ENCODE results near the gene SIX3.

Gene SIX3

DNA sequence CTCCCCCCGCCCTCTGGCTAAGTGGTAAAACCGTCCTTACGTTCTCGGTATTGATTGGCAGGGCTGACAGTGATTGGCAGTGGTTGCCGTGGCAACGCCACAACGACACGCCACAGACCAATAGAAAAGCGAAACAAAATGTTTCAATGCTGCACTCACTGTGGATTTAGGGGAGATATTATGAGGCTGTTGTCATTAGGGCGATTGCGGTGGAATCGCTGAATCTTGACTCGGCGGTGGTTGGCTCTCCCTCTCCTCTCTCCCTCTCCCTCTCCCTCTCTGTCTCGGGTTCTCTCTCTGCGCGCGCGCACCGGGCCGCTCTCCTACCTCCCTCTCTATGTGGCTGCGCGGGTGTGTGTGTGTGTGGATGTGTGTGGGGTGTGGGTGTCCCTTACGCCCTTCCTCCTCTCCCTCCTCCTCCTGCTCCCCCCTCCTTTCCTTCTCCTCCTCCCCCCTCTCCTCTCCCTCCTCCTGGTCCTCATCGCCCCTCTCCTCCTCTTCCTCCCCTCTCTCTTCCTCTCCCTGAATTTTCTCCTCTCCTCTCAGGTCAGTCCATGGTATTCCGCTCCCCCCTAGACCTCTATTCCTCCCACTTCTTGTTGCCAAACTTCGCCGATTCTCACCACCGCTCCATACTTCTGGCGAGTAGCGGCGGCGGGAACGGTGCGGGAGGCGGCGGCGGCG is at the start of gene SIX3:
Gene SIX3 (plus strand): TSS at position 152 of the 684 bp plus-strand sequence. CDS start 403 bp downstream, at position 555.
- DNase-seq, result peak; percentile 46 to 52

DNA sequence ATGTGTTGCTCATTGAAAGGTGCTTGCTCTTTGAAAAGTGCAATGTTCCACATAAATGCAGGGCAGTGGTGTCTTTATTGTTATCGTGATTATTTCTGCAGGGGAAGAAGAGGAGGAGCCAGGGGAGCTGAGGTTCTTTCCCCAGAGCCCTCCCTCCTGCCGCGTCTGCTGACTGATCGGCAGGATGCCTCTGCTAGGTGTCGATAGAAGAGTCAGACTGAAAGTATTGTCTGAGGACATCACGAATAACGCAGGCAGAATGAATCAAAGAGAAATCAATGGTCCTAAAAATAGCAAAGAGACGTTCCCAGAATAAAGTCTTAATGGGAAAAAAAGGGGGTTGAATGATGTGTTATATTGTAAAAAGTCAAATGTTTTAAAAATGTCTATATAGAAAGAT is 47.4 kb upstream of the SIX3 start:
- DNase-seq, result peak; percentile 12 to 19

DNA sequence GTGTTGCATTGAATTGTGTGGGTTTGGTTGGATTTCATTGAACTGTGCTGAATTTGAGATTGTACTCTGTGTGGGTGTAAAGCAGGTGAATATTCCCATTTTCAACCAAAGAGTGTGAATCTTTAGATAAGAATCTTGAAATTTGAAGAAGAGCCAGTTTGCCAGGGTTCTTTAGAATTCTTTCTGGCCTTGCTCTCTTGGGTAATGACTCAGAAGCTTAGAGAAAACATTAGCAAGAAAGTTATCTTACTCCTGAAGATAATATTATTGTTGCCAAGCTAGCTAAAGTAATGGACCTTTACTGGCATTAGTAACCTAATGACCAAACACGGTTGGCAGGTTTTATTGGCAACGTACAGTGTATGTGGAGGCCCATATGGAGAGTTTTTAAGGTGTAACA is 46.4 kb upstream of the SIX3 start:
- DNase-seq, result no peak

DNA sequence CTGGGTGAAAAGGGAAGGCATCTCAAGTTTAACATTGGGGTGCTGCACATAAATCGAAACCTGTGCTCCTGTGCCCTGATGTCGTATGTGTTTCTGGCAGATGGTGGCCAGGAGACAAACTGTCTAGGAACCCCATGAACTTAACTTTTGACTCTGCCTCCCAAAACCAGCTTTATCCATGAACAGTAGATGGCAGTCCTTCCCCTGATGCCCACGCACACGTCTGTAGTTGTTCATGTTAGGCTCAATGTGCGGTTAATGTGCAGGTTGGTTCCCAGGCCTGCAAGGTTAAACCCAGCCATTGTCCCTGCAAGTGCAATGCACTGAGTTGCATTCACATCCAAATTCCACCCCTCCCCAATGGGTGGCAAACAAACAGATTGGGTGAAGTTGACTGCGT is 44.1 kb upstream of the SIX3 start:
- DNase-seq, result no peak

DNA sequence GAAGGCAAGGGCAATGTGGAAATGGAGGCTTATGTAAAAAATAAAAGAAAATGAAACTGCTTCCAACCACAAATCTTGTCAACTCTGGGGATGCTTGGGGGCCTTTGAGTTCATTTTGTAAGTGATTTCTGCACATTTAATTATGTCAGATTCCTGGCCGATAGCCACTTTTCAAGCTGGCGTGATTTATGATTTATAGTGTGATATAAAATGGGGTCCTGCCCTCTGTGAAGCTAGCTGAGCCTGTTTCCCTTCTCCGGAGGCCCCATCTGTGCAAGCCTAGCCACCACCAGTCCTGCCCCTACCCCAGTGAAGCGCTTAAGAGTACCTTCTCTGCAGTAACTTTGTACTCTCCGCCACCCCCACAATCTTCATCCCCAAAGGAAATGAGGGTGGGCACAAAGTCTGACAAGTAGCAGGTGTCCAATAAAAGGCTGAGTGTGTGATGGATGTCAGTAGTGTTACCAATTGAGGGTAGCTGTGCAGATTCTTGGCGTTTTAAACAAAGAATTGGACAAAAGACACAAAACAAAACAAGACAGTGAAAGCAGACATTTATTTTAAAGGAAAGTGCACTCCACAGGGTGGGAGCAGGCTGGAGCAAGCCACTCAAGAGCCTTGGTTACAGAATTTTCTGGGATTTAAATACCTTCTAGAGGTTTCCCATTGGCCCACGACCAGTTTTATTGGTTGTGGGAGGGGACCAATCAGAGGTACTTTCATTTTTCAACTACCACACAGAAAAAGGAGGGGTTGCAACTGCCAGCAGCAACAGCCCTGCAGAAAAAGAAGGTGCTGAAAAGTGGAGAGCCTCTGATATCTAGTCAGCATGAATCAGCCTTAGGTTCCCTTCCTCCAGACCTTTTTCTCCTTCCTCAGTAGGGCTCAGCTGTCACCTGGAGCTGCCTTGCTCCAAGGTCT is 39.0 kb upstream of the SIX3 start:
- no peak for DNase-seq

DNA sequence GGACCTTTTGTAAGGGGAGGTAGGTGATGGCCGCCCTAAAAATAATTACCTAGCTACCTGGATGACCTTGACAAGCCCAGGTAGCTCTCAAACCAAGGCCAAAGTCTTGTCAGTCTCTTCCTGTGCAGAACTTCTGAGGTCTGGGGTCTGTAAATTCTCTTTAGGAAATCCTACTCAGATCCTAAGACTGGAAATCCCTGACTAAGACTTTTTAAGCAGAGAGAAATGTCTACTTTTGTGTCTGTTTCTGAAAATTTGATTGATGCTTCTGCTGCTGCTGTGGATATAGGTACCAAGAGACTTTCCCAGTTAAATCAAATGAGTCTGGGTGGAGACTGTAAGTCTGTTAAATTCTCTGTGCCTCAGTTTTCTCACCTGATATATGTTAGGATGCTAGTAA is 36.9 kb upstream of the SIX3 start:
- no peak for DNase-seq

DNA sequence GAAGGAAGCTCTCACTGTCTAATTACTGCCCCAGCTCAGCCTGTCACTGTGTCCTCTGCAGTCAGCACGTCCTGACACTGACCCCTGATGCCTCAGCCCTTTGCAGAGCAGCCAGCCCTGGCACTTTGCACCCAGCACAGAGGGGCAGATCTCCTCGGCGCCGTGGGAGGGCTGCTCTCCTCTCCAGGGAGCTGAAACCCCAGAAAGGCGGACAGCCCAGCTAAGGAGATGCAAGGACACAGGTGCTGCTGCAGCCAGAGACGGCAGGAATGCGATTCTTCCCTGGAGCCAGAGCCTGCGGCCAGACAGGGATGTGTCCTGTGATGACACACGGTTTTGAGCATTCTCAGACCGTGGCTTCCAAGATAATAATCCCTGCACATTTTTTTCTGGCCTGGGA is 34.5 kb upstream of the SIX3 start:
- no peak for DNase-seq

DNA sequence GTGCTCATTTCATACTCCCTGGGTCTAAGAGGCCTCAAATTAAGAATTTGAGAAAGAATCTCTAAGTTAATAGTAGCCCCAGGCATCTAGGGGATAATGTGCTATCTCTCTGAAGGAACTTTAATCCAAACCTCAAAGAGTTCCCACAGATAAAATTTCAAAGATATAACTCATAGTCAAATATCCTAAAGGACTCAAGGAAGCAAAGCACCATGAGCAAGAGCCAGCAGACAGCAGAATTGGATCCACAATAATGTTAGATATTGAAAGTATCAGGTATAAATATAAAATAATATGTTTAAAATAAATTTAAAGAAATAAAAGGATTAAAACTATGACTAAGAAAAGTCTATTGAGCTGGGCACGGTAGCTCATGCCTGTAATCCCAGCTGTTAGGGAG is 31.7 kb upstream of the SIX3 start:
- no peak for DNase-seq

DNA sequence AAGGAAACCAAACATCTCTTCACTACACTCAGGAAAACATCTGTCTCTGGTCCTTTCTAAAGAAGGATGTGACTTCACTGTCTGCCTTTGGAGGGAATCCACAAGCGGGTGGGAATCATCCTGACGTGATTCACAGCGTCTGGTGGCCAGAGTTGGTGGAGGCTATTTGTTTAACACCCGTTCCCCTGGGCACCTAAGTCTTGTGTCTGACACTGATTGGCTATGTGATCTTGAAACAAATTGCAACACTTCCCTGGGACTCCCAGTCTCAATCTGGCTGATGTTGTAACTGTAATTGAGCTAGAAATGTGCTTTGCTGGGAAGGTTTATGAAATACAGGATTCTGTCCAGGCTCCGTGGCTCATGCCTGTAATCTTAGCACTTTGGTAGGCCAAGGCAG is 28.8 kb upstream of the SIX3 start:
- no peak for DNase-seq

DNA sequence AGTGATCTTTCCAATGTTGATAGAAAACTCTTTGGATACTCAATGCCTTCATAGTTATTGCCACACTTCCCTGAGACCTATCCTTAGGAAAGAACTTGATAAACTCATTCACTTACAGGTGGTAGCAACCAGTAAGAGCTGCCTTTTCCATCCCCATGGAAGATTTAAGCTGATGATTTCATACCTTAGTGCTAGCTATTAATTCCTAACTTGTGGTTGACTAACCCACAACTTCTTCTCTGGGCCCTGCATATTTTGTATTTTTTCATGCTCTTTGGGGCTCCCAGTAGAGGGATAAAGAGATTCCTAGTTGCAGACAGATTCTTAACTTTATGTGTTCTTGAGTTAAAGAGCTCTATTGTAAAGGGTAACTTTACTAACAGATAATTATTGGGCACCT is 25.2 kb upstream of the SIX3 start:
- no peak for DNase-seq

DNA sequence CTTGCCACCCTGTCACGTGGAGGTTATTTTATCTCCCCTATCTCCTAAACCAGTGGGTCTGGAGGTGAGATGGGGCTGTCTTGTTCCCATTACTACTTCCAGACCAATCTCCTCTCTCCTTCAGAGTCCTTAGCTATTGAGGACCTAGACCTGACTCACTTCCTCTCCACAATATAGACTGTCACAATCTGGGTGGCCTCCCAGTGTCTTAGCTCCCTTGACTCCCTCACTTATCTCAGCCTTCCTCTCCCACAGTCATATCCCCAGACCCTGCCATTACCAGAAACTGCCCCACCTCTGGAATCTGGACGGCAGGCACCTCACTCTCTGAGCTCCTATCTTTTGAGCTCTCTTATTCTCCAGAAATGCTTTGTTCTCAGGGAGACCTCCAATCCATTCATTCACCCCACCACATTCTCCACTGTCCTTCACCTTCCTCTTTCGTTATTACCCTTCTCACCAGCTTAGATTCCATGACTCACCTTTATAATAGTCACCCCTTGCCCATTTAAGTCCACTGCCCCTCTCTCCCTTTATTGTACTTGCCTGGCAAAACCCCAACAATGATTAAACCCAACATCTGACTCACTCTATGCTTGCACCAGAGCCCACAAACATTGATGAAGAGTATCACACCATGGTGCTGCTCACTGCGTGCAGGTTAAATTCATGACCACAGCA is 23.3 kb upstream of the SIX3 start:
- DNase-seq, result no peak

DNA sequence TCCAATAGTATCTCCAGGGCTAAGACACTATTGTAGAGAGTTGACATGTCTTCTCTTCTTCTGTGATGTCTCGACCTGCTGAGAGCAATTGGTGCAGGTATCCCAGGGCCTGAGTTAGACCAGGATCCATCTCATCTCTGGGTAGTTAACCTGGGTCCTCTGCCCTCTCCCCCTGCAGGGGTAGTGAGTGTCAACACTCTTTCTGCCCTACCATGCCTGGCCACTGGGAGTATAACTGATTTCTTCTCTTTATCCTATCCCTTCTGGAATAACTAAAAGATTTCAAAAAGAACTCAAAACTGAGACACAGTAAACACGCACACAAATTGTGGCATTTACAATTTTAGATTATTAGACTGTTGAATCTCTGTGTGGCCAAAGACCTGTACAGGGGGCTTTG is 20.8 kb upstream of the SIX3 start:
- DNase-seq, result no peak

DNA sequence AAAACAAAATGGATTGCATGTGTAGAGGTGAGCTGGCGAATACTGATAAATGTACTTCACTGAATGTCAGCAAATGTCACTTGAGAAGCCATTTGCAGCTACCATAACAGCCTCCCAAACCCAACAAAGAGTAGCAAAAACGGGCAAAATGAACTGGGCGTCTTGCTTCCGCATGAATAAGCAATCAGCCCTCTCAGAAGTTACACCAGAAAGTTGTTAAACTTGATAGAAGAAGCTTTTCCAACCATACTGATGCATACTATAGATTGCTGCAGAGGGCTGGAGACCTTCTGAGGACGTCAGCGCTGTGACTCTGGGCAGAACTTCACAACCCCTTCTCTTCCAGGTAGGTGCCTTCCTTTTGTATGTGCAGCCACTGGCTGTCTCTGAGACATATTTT is 18.7 kb upstream of the SIX3 start:
- DNase-seq, result no peak

DNA sequence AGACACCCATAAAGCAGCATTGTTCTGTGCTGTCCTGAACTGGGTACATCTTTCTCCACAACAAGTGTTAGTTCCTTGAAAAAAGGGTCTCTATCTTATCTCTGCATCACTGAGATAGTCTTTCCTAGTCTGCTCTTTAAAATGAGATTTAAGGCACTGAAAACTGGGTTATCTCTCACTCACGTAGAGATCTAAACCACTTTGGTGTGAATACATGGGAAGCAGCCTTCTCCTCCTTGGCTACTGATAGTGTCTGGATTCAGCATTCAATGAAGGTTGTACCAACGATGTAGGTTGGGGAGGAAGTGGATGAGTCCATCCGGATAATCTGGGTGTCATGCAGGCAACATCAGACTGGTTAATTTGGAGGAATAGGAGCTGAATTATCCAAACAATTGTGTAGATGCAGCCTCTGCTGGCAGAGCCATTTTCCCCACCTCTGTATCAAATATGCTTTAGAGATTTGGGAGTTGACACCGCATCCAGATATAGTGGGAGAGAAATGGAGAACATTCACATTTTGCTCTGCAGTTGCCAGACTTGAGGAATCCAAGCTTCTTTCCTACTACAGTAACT is 15.9 kb upstream of the SIX3 start:
- DNase-seq, result no peak

DNA sequence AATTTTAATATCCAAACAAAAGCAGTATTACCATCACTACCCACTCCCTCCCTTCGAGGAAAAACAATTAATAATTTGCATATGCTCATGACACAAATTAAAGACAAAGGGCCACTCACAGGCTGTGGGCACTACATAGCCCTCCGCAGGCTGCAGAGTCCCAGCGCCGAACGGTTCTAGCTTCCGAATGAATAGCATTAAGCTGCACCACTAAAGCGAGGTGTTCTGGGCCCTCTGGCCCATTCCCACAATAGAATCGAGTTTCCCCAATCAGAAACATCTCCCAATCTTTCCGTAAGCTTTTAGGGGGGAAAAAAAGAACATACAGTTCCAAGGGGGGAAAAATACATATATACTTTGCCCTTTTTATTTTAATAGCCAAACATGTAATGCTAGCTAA is 14.5 kb upstream of the SIX3 start:
- no peak for DNase-seq

DNA sequence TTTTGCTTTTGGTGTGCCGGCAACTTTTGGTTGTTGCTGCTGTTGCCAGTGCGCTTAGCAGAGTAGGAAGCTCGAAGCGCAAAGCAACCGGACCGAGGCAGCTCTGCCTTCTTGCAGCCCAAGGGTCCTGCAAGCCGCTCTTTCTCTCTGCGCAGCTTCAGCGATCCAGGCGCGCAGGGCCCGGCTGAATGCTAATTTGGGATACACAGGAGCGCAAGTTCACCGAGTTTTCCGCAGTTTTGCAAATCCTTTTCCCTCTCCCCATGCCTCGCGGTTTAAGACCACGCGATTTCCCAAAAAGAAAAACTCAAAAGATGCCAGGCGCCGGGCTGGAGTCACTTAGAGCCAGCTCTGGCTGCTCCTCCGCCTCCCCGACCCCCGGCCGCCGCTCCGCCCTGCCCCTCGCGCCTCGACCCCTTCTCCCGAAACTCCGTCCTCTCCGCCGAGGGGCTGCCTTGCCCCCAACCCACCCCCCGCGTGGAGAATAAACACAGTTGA is 13.5 kb upstream of the SIX3 start:
- no peak for DNase-seq

DNA sequence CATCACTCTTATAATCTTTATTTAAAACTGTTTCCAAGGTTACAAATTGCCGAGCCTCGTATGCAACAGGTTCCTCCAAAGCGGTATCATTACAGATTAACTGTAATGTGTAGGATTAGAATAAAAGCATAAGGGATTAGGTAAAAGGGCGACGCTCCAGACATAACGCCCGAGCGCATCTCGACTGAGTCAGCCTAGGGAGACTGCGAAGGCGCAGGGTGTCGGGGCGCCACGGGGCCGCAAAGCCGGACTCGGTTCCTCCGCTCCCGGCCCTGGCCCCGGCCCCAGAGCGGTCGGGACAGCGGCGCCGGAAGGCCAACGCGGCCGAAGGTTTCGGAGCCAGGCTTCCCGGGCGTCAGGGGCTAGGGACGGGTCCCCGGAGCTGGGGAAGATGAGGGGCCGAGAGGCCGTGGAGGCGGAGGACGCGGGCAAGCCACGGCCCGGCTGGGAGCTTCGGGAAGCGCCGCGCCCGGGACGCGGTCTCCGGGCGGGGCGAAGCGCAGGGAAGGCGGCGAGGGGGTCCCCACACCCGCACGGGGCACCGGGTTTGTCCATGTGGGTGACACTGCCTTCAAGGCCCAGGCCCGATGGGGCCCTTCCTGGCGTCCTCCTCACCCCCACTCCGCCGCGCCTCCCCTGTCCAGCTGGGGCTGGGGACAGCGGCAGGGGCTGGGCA is 12.9 kb upstream of the SIX3 start:
- DNase-seq, result peak in 1 of 2 experiments; percentile 1

DNA sequence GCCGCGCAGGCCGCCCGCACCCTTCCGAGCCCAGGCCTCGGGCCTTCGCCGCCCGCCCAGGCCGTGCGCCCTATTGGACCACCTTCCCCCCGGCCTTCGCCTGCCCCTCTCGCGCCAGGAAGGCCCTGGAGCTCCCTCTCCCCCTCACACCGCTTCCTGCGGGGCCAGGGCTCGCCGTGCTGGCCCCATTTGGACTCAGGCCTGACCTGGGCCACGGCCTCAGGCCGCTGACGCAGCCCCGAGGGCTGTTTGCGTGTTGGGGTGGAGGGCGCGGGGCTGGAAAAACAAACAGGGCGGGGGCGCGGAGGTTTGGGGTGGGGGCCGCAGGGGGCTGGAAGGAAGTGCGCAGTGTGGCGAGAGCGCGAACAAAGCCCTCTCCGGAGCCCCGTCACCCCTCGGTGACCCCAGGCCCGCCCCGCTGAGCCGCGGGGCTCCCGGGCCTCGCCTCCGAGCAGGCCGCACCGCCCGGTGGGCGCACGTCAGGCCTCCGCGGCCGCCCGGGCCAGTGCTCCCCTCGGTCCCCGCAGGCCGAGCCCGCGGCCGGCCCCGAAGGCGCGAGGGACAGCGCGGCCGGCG is 12.3 kb upstream of the SIX3 start:
- DNase-seq, result no peak

DNA sequence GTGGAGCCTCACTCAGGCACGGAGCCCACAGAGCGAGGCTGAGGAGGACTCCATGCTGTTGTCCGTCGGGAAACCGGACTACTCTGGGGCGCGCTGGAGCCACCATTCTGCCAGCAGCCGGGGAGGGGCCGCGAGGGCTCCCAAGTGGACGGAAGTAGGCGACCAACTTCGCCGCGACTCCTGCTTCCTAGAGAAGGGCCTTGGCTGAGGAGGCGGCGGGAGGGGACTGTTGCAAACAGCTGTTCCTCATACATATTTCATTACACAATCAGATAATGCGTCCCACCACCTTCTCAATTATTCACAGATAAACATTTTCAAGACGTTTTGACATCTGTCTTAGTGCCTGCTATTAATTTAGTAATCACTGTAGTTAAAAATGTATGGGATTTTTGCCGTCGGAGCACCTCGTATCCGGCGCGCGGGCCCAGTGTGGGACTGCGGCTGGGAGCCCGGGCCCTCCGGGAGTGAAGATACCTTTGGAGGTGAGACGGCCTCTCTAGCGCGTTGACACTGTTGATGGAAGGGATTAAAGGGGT is 11.7 kb upstream of the SIX3 start:
- peak; percentile 7 to 16 for DNase-seq

DNA sequence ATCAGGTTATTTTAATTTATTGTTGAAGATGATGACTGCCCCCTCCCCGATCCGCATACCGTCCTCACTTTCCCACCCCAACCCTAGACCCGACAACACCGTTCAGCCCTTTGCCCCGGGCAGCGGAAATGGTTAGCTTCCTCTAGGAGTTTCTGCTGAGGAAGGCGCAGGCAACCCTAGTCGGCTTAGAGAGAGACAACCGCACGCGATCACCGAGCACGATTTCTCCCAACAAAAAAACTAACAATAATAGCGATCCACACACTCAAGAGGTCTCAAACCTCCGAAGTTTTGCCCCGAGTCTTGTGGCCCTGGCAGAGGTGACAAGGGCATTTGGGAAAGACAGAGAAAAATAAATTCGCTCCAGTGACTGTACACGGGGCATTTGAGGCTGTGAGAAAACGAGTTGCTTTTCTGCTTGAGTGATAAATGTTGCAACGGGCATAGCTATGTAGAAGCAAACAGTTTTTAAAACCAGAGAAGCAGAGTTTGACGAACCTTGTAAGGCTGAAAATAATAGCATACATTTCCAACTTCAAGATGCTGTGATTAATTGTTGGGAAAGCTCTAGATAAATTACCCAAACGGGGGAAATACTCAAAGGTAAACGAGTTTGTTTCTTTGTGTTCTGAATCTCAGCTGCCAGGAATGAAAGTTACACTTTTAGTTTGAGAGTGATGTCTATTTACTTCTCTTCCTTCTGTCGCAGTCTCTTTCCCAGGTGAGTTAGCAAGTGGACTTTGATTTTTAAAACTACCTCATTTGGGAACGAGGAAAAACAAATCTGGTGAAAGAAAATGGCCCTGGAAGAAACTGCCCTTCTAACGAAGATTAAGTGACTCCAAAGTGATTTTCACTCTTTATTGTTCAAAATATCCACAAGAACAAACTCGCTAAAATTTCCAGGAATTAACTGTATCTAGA is 11.0 kb upstream of the SIX3 start:
- peak; percentile 17 to 23 for DNase-seq
